Measurements from ENCODE around the gene LSAMP.
"Not testable (repeated sequence)": the region's sequence is repeated elsewhere in the genome, so short reads cannot be mapped to it uniquely, and the experiment has no call there.

LSAMP gene

DNA sequence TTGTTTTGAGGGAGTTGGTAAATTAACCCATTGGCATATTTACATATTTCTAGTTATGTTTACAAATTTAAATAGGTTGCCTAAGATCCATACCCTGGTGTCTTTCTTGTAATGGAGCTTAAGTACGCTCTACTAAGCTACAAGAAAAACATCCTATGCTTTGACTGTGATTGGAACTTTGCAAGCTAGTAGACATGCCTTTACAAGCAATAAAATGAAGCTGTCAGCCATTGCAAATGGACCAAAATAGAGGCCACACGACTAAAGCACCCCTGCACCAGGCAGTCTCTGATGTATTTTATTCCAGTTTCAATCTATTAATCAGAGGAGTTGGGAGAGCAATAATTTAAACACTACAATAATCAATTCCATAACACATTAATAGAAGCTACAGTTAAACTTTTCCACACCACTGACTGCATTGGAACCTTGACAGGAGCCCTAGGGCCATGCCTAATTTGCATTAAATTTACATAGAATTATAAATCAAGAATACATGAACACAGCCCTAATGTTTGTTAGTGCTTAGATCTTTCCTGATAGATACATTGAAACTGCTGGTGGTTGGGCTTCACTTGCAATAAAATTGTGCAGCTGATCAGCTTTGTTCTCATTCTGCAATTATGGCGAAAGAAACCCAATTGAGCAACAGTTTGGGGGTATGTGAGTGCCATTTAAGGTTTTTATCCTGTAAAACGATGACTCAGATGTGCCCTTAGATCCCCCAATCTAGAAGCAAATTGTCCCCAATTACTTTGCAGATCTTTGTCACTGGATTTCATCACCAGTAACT is 360.1 kb downstream of the LSAMP start:
- no peak overlapping the region for H3K4me3 ChIP-seq (ENCODE audit: low read length)
- no peak for DNase-seq (ENCODE audit: low read depth)
- TF ChIP-seq, protein P1, sequence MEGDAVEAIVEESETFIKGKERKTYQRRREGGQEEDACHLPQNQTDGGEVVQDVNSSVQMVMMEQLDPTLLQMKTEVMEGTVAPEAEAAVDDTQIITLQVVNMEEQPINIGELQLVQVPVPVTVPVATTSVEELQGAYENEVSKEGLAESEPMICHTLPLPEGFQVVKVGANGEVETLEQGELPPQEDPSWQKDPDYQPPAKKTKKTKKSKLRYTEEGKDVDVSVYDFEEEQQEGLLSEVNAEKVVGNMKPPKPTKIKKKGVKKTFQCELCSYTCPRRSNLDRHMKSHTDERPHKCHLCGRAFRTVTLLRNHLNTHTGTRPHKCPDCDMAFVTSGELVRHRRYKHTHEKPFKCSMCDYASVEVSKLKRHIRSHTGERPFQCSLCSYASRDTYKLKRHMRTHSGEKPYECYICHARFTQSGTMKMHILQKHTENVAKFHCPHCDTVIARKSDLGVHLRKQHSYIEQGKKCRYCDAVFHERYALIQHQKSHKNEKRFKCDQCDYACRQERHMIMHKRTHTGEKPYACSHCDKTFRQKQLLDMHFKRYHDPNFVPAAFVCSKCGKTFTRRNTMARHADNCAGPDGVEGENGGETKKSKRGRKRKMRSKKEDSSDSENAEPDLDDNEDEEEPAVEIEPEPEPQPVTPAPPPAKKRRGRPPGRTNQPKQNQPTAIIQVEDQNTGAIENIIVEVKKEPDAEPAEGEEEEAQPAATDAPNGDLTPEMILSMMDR (conservative IDR thresholded peaks at IDR 0.05; ENCODE audit: low read depth, low read length): no peak

DNA sequence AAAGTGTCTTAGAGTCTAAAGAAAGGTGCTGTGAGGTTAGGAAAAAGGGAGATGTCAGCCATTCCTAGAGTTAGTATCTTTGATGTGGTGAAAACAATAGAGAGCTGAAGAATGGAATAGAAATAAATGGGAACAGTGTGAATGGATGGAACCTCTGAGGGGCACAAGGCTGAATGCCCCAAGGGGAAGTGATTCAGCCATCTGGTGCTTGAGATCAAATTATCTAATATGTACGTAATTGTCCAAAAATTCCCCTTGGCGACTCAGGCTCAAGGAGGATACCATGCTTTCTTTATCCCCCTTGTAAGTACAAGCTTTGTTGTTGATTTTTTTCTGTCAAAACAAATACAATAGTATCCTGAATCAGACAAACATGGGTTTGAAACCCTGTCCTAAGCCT is 361.6 kb downstream of the LSAMP start:
- no peak for DNase-seq (ENCODE audit: low read depth)
- TF ChIP-seq, protein P1 (conservative IDR thresholded peaks at IDR 0.05; ENCODE audit: low read depth, low read length): no peak
- H3K4me3 ChIP-seq (ENCODE audit: low read length): no peak overlapping the region

DNA sequence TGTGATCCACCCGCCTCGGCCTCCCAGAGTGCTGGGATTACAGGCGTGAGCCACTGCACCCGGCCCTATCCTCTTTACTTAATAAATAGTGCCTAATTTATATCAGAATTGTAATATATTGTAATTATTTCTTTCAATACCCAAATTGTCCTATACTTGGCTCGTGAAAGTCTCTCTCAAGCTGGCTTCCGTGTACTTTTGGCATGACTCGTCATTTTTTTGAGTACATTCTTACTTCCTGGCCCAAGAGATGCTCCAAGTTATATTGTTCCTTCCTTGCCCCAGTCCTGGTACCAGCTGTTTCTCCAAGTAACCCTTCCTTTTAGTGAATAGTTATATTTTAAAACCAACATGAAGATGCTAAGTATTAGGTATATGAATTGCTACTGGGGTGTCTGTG is 366.7 kb downstream of the LSAMP start:
- TF ChIP-seq, protein P1 (conservative IDR thresholded peaks at IDR 0.05; ENCODE audit: low read depth, low read length): no peak
- no peak for DNase-seq (ENCODE audit: low read depth)

DNA sequence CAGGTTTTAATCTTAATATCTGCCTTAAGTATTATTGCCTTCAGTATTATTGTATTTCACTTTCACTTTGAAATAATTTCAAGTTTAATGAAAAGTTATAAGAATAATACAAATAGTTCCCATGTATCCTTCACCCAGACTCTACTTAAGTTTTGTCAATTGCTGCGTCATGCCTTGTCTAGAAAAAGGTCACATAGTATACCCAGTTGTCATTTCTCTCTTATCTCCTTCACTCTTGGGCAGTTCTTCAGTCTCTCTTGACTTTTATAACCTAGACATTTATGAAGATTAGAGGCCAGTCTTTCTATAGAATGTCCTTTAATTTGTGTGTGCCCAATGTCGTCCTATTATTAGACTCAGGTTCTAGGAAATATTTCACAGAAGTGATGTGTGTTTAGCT is 367.7 kb downstream of the LSAMP start:
- TF ChIP-seq, protein P1 (conservative IDR thresholded peaks at IDR 0.05; ENCODE audit: low read depth, low read length): no peak

More for the DNA sequence above, 366.7 kb downstream of the LSAMP start:
- no peak overlapping the region for H3K4me3 ChIP-seq (ENCODE audit: low read length)

DNA sequence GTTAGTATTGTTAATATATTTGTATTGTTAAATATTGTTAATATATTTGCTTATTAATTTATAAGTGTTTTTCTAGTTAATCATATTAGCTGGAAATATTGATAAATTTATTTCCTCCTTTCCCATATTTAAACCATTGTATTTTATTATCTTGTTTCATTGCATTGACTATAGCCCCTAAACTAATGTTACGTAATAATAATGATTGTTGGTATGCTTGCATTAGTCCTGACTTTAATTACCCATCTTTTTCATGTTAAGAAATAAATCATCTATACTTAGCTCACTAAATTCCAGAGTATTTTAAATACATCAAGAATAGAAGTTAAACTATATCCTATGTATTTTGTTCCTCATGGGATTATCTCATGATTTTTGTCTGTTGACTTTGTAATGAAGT is 368.2 kb downstream of the LSAMP start:
- TF ChIP-seq, protein P1 (conservative IDR thresholded peaks at IDR 0.05; ENCODE audit: low read depth, low read length): no peak
- DNase-seq (ENCODE audit: low read depth): no peak
- H3K4me3 ChIP-seq (ENCODE audit: low read length): no peak overlapping the region

More for the DNA sequence above, 367.7 kb downstream of the LSAMP start:
- no peak for DNase-seq (ENCODE audit: low read depth)
- no peak overlapping the region for H3K4me3 ChIP-seq (ENCODE audit: low read length)

DNA sequence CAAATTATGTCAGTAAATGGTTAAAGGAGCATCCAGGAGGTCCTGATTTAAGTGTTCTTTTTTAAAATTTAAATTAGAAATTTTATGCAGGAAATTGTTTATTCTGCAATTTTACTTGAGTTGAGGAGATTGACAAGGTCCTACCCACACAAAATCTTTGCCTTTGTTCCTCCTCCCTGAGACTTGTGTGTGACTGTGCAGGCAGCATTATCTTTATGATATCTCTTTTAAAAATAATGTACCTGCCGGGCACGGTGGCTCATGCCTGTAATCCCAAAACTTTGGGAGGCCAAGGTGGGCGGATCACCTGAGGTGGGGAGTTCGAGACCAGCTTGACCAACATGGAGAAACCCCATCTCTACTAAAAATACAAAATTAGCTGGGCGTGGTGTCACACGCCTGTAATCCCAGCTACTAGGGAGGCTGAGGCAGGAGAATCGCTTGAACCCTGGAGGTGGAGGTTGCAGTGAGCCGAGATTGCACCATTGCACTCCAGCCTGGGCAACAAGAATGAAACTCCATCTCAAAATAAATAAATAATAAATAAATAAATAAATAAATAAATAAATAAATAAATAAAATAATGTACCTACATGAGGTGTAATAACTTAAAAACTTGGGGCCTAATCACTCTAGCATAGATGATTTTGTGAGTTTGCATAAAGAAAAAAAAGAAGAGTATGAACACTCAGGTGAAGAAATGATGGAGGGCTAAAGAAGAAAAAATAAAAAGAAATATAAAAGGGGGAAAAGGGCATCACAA is 374.6 kb downstream of the LSAMP start:
- H3K4me3 ChIP-seq (ENCODE audit: low read length); DNase-seq (ENCODE audit: low read depth): not testable (repeated sequence)

DNA sequence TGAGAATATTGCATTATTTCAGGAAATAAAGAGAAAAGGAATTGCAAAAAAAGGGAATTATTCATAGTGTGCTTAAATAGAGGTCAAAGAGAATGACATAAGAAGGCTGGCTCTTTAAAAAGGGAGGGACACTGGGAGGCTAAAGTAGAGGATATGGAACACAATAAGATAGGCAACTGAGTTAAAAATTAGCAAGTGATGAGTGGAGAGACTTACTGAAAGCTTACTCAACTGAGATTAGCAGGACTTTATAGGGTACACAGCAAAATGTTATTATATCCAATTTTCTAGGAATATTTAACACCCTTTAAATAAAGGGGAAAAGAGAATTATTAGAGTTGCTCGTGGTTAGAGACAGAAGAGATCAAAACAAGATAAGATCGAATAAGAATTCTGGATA is 375.2 kb downstream of the LSAMP start:
- no peak for DNase-seq (ENCODE audit: low read depth)
- H3K4me3 ChIP-seq (ENCODE audit: low read length): no peak overlapping the region
- TF ChIP-seq, protein P1 (conservative IDR thresholded peaks at IDR 0.05; ENCODE audit: low read depth, low read length): no peak

Measured in retinal pigment epithelial cell (primary cell).